ENCODE data around the gene EPG5.

GRCh38 chr18:45939236-45939635 lies 27.9 kb downstream of the EPG5 start:
- no peak for TF ChIP-seq POLR2AphosphoS5 (IDR thresholded peaks at IDR 0.05; ENCODE audit: low read depth)
- no peak for TF ChIP-seq REST (IDR thresholded peaks at IDR 0.05; ENCODE audit: insufficient replicate concordance, low read depth)
- TF ChIP-seq CTCF (IDR thresholded peaks at IDR 0.05; ENCODE audit: insufficient read depth, low read length), result no peak
